HG02884 (cell line): ENCODE data around the gene PLCG2.
A peak's percentile ranks its signal among the peaks of the same experiment; 100 is the strongest.
"Not testable (repeated sequence)": the region's sequence is repeated elsewhere in the genome, so short reads cannot be mapped to it uniquely, and the experiment has no call there.

Experiments
- ATAC-seq: cut with Tn5 transposase; IDR thresholded peaks from one replicate; pipeline ENCODE4 v1.9.1; 2021; ENCODE audit warnings: mild to moderate bottlenecking, moderate library complexity; ENCODE audit not compliant: unreplicated experiment

The PLCG2 gene

DNA sequence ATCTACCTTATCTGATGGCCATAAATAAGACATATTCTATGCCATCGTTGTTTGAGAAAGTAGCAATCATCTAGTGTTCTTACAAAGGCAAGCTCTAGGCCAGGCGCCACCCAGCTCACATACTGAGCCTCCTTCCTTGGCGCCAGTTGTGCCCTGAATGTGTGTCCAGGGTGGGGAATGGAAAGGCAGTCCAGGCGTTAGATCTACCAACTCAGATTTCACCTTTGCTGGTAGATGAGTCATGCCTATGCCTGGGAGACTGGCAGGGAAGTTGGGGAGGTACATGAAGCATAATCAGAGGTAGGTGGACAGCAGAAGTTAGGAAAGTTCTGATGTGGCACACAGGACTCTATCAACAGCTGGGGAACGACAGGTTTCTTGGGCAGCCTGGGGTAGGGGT lies 208.6 kb downstream of the PLCG2 start:
- no peak for ATAC-seq

GRCh38 chr16:81992859-81993258 lies 213.8 kb downstream of the PLCG2 start:
- no peak for ATAC-seq

GRCh38 chr16:81994485-81994884 lies 215.4 kb downstream of the PLCG2 start:
- no peak for ATAC-seq

GRCh38 chr16:81995651-81996050 lies 216.6 kb downstream of the PLCG2 start:
- ATAC-seq: no peak

GRCh38 chr16:81996664-81997509 lies 217.8 kb downstream of the PLCG2 start:
- ATAC-seq: no peak

DNA sequence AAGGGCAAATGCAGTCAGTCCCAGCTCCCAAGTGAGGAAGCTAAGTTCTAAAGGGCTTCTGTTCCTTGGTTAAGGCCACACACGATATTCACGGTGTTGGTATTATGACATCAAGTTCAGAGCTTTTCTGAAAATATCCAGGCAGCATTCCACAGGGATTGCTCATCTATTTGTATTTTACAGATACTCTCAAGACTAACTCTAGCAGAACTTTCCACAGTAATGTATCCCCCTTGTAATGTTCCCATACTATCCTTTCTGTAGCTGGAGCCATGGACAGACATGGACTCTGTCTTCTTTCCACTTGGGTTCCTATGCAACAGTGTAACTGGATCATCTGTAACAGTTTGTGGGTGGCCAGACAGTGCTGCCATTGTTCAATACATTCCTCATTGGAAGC lies 218.6 kb downstream of the PLCG2 start:
- no peak for ATAC-seq

DNA sequence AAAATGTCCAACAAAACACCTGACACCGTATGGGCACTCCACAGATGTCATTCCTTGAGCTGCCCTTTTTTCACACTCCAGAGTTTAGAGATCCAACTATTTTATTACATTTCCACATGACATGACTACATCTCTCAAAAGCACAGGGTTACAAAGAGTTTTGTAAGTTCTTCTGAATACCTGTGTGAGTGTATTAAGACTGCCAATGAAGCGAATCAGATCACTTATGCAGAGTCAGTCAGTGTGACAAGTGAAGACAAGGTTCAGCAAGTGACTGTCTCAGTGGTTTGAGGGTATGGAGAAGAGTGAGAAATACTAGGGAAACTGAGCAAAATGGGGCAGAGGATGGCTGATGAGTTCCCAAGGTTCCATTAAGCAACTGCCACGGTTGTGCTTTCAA lies 223.7 kb downstream of the PLCG2 start:
- no peak for ATAC-seq

- ATAC-seq: no peak
These were observed 225.5 kb downstream of the PLCG2 start for GRCh38 chr16:82004601-82005000.

- no peak for ATAC-seq
These were observed 226.1 kb downstream of the PLCG2 start for GRCh38 chr16:82005027-82005830.

GRCh38 chr16:82006036-82006435 lies 226.9 kb downstream of the PLCG2 start:
- no peak for ATAC-seq

GRCh38 chr16:82007189-82007588 lies 228.1 kb downstream of the PLCG2 start:
- no peak for ATAC-seq

GRCh38 chr16:82008957-82009592 lies 230.0 kb downstream of the PLCG2 start:
- no peak for ATAC-seq

GRCh38 chr16:82009789-82010188 lies 230.7 kb downstream of the PLCG2 start:
- ATAC-seq: not testable (repeated sequence)

GRCh38 chr16:82010649-82011048 lies 231.6 kb downstream of the PLCG2 start:
- ATAC-seq: no peak

DNA sequence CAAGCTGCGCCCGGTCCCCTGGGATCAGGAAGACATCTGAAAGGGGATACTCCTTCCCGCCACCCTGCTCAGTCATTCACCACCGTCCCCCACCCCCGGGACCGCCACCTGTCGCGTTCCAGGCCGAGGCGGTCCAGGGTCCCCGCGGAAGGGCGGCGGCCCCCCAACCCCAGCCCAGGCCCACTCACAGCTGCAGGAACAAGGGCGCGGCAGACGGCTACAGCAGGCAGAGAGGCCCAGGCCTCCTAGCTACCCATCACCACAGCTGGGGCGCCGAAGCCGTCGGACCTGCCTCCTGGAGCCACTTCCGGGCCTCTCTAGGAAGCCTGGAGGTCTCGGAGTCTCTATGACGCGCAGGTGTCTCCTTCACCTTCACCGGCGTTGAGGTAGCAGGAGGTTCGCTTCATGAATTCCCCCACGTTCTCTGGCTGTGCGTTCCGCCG lies 232.1 kb downstream of the PLCG2 start, which contains the start of gene SDR42E1:
Gene SDR42E1 (minus strand): TSS at position 272 of the 443 bp plus-strand sequence. CDS start 10,612 bp downstream, outside the sequence.
- ATAC-seq: peak; percentile 91
